H9 (cell line): ENCODE measurements around the gene OR2M2. TPM values are rescaled to one million over a fixed set of nuclear protein-coding genes. Genes with fewer than 3 reads are reported as not detected.

Experiments
- DNase-seq: peaks from one replicate; pipeline ENCODE4 v3.0.0-alpha.2; 2017
- H2AFZ ChIP-seq: one replicate; pipeline ENCODE4 v1.6.1; 2013; ENCODE audit warnings: mild to moderate bottlenecking, low read length, control low read depth, moderate library complexity
- H2AK5ac ChIP-seq: 2 replicates; pipeline ENCODE4 v1.6.1; 2013; ENCODE audit warnings: low read length, control low read depth, mixed read lengths; ENCODE audit not compliant: insufficient read length
- H2BK120ac ChIP-seq: one replicate; pipeline ENCODE4 v1.6.1; 2013; ENCODE audit warnings: low read depth, mild to moderate bottlenecking, low read length, control low read depth, inconsistent platforms; ENCODE audit not compliant: poor library complexity, severe bottlenecking
- H2BK12ac ChIP-seq: 2 replicates; pipeline ENCODE4 v1.6.1; 2013; ENCODE audit warnings: low read length, control low read depth, mixed read lengths, low read depth; ENCODE audit not compliant: insufficient read length
- H2BK15ac ChIP-seq: 2 replicates; pipeline ENCODE4 v1.6.1; 2013; ENCODE audit warnings: low read depth, low read length, control low read depth
- H2BK20ac ChIP-seq: one replicate; pipeline ENCODE4 v1.6.1; 2013; ENCODE audit warnings: low read depth, mild to moderate bottlenecking, low read length, control low read depth, inconsistent platforms; ENCODE audit not compliant: poor library complexity, severe bottlenecking
- H2BK5ac ChIP-seq: 2 replicates; pipeline ENCODE4 v1.6.1; 2013; ENCODE audit warnings: low read length, control low read depth, mixed read lengths; ENCODE audit not compliant: insufficient read length
- H3K14ac ChIP-seq: 2 replicates; pipeline ENCODE4 v1.6.1; 2013; ENCODE audit warnings: low read length, control low read depth; ENCODE audit not compliant: insufficient read depth
- H3K18ac ChIP-seq: 2 replicates; pipeline ENCODE4 v1.6.1; 2013; ENCODE audit warnings: low read depth, mild to moderate bottlenecking, mixed read lengths, low read length, control low read depth; ENCODE audit not compliant: insufficient read length
- H3K23ac ChIP-seq: 2 replicates; pipeline ENCODE4 v1.6.1; 2013; ENCODE audit warnings: low read length, control low read depth, mixed read lengths, low read depth; ENCODE audit not compliant: insufficient read length
- H3K23me2 ChIP-seq: 2 replicates; pipeline ENCODE4 v1.6.1; 2013; ENCODE audit warnings: low read depth, mild to moderate bottlenecking, mixed read lengths, low read length, control low read depth; ENCODE audit not compliant: insufficient read length, poor library complexity, severe bottlenecking
- H3K27ac ChIP-seq: 2 replicates; pipeline ENCODE4 v1.5.1; 2013; ENCODE audit warnings: low read length, control low read depth, mixed read lengths, low read depth; ENCODE audit not compliant: insufficient read length
- H3K27me3 ChIP-seq: 2 replicates; pipeline ENCODE4 v1.6.1; 2013; ENCODE audit warnings: low read length, control low read depth, inconsistent platforms; ENCODE audit not compliant: insufficient read depth
- H3K4ac ChIP-seq: 2 replicates; pipeline ENCODE4 v1.6.1; 2013; ENCODE audit warnings: low read depth, mild to moderate bottlenecking, control low read depth, inconsistent platforms, low read length, moderate library complexity
- H3K4me1 ChIP-seq: 2 replicates; pipeline ENCODE4 v1.6.1; 2013; ENCODE audit warnings: low read length, control low read depth, inconsistent platforms; ENCODE audit not compliant: insufficient read depth
- H3K4me2 ChIP-seq: 2 replicates; pipeline ENCODE4 v1.6.1; 2013; ENCODE audit warnings: low read length, control low read depth, mixed read lengths; ENCODE audit not compliant: insufficient read length, insufficient read depth
- H3K56ac ChIP-seq: 2 replicates; pipeline ENCODE4 v1.6.1; 2013; ENCODE audit warnings: low read depth, mild to moderate bottlenecking, mixed read lengths, low read length, control low read depth; ENCODE audit not compliant: insufficient read length
- H3K79me1 ChIP-seq: 2 replicates; pipeline ENCODE4 v1.6.1; 2013; ENCODE audit warnings: low read depth, mild to moderate bottlenecking, moderate library complexity, low read length, control low read depth, inconsistent platforms; ENCODE audit not compliant: insufficient read depth, poor library complexity, severe bottlenecking
- H3K79me2 ChIP-seq: 2 replicates; pipeline ENCODE4 v1.6.1; 2013; ENCODE audit warnings: low read length, control low read depth, inconsistent platforms; ENCODE audit not compliant: insufficient read depth
- H3K9ac ChIP-seq: 2 replicates; pipeline ENCODE4 v1.6.1; 2013; ENCODE audit warnings: low read length, control low read depth, mixed read lengths; ENCODE audit not compliant: insufficient read length; ENCODE audit errors: extremely low read depth
- H3K9me3 ChIP-seq: one replicate; pipeline ENCODE4 v1.6.1; 2013; ENCODE audit warnings: low read depth, low read length, inconsistent platforms; ENCODE audit not compliant: control insufficient read depth
- H3T11ph ChIP-seq: one replicate; pipeline ENCODE4 v1.6.1; 2013; ENCODE audit warnings: mild to moderate bottlenecking, low read length, control low read depth, inconsistent platforms
- H4K20me1 ChIP-seq: one replicate; pipeline ENCODE4 v1.6.1; 2013; ENCODE audit not compliant: control insufficient read depth, insufficient read length, insufficient read depth
- H4K5ac ChIP-seq: 2 replicates; pipeline ENCODE4 v1.6.1; 2013; ENCODE audit warnings: low read depth, mild to moderate bottlenecking, mixed read lengths, low read length, control low read depth; ENCODE audit not compliant: insufficient read length
- H4K8ac ChIP-seq: replicated peaks from 2 replicates; pipeline ENCODE4 v1.6.1; 2013; ENCODE audit warnings: low read length, control low read depth, mixed read lengths, low read depth; ENCODE audit not compliant: insufficient read length
- H4K91ac ChIP-seq: 2 replicates; pipeline ENCODE4 v1.6.1; 2013; ENCODE audit warnings: low read depth, mild to moderate bottlenecking, moderate library complexity, mixed read lengths, low read length, control low read depth; ENCODE audit not compliant: insufficient read length
- H3K27ac Mint-ChIP-seq, 3 experiments: 2 replicates in 2 of 3; 3 replicates in 1 of 3; pipeline ENCODE4 v1.8.0; 2020 to 2021; ENCODE audit warnings: mixed read lengths in 3 of 3, mild to moderate bottlenecking in 1 of 3, moderate library complexity in 1 of 3
- H3K27me3 Mint-ChIP-seq: 2 replicates; pipeline ENCODE4 v1.8.0; 2021; ENCODE audit warnings: low read depth, mild to moderate bottlenecking, moderate library complexity, mixed read lengths
- H3K36me3 Mint-ChIP-seq, 3 experiments: 2 replicates in 2 of 3; 3 replicates in 1 of 3; pipeline ENCODE4 v1.8.0; 2020 to 2021; ENCODE audit warnings: low read depth in 3 of 3, mixed read lengths in 3 of 3; ENCODE audit not compliant: insufficient read depth in 1 of 3
- H3K4me1 Mint-ChIP-seq, 2 experiments: 2 replicates each; pipeline ENCODE4 v1.8.0; 2020; ENCODE audit warnings: mixed read lengths in 2 of 2
- H3K4me3 Mint-ChIP-seq, 2 experiments: 2 replicates in 1 of 2; 3 replicates in 1 of 2; pipeline ENCODE4 v1.8.0; 2020 to 2021; ENCODE audit warnings: mild to moderate bottlenecking in 2 of 2, mixed read lengths in 2 of 2, moderate library complexity in 1 of 2
- H3K9me3 Mint-ChIP-seq, 2 experiments: 2 replicates in 1 of 2; 3 replicates in 1 of 2; pipeline ENCODE4 v1.8.0; 2020; ENCODE audit warnings: mild to moderate bottlenecking in 2 of 2, mixed read lengths in 2 of 2, moderate library complexity in 1 of 2
- CTCF ChIP-seq: fragments of 200-600 bp; sonication (generic); conservative IDR thresholded peaks from 3 replicates; pipeline ENCODE4 v1.8.0; 2021; ENCODE audit warnings: antibody characterized with exemption, mild to moderate bottlenecking
- WGBS: extraction: QIAGEN DNeasy Blood & Tissue Kit; methylation state at CpG from one replicate; pipeline ENCODE4 v1.1.7; 2013; ENCODE audit warnings: missing lambda C conversion rate, low lambda C conversion rate, mixed read lengths; ENCODE audit not compliant: insufficient read length; ENCODE audit errors: extremely low coverage; 5-methylcytosine and 5-hydroxymethylcytosine counted together
- total RNA-seq: library from RNA; stranded (reverse); gene quantifications from 2 replicates; pipeline ENCODE4 v1.2.1, GENCODE V29; 2021

Gene OR2M2
- total RNA-seq, 1 experiment from 2014 or later, result not detected

GRCh38 chr1:248225537-248225936, 50.9 kb downstream of the OR2M2 start:
- no peak overlapping the region for H3K27ac ChIP-seq
- Mint-ChIP-seq H3K27ac (no peak overlapping the region), H3K36me3 (peaks cover 8 to 18% (median 10%) of the 10 kb centered on the region in 3 experiments; a peak in 5 of 7 replicates), H3K4me1 (no peaks in the 10 kb centered on the region), H3K27me3 (no peaks in the 10 kb centered on the region; the same call in 1 of the 2 replicates), H3K9me3 (peaks cover 83 to 85% of the 10 kb centered on the region in 2 experiments), H3K4me3 (no peak overlapping the region)
- H3K56ac ChIP-seq, result no peak overlapping the region
- no peak overlapping the region for H3K23ac ChIP-seq
- no peak overlapping the region for H2BK15ac ChIP-seq
- H3K4me1 ChIP-seq, result no peaks in the 10 kb centered on the region
- H4K20me1 ChIP-seq, result no peaks in the 10 kb centered on the region
- H3K79me2 ChIP-seq, result no peaks in the 10 kb centered on the region
- H2BK12ac ChIP-seq, result no peak overlapping the region
- DNase-seq, result no peak
- no peaks in the 10 kb centered on the region for H3K23me2 ChIP-seq
- no peak overlapping the region for H3T11ph ChIP-seq
- no peak overlapping the region for H2AFZ ChIP-seq
- no peak overlapping the region for H3K4ac ChIP-seq
- no peak overlapping the region for H4K91ac ChIP-seq
- no peak overlapping the region for H2AK5ac ChIP-seq
- no peak overlapping the region for H4K8ac ChIP-seq
- no peak for TF ChIP-seq CTCF
- no peak overlapping the region for H2BK5ac ChIP-seq
- no peak overlapping the region for H4K5ac ChIP-seq
- no peak overlapping the region for H3K18ac ChIP-seq
- WGBS, result no CpG with 5 or more reads among the region's 1 CpG
- no peak overlapping the region for H3K4me2 ChIP-seq
- no peak overlapping the region for H2BK20ac ChIP-seq
- no peak overlapping the region for H3K14ac ChIP-seq
- no peaks in the 10 kb centered on the region for H3K27me3 ChIP-seq
- no peak overlapping the region for H3K9ac ChIP-seq
- peaks cover 57% of the 10 kb centered on the region for H3K9me3 ChIP-seq
- no peak overlapping the region for H2BK120ac ChIP-seq
- H3K79me1 ChIP-seq, result no peaks in the 10 kb centered on the region
